GM13976 (cell line): ENCODE results near the gene CBFA2T2.
A peak's percentile ranks its signal among the peaks of the same experiment; 100 is the strongest.

Source experiments
- DNase-seq: peaks from one replicate; pipeline ENCODE4 v3.0.0; 2012; ENCODE audit warnings: low spot score
- in situ Hi-C: fragments of 300-500 bp; cut with MboI; formaldehyde crosslinking; loops from one replicate; pipeline ENCODE4 v1.12.0; 2022; ENCODE audit warnings: low sequenced_read_pairs, mixed read lengths, inconsistent platforms; ENCODE audit not compliant: unreplicated experiment
- TF ChIP-seq, protein P1 (sequence below): IDR thresholded peaks from 2 replicates; pipeline ENCODE4 v1.5.1; 2012; ENCODE audit warnings: borderline replicate concordance, mild to moderate bottlenecking; ENCODE audit not compliant: insufficient read depth; ENCODE audit errors: extremely low read depth, missing control alignments, control extremely low read depth

CBFA2T2 gene

DNA sequence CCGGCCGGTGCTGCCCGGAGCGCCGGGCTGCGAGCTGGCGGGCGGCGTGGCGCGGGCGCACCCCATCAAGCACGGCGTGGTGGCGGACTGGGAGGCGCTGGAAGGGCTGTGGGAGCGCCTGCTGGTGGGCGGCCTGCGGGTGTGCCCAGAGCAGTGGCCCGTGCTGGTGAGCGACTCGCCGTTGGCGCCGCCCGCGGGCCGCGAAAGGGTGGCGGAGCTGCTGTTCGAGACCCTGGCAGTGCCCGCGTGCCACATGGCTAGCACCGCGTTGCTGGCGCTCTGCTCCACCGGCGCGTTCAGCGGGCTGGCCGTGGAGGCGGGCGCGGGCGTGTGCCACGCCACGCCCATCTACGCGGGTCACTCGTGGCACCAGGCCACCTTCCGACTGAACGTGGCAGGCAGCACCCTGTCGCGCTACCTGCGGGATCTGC is 177.4 kb downstream of the CBFA2T2 start:
- DNase-seq = no peak
- TF ChIP-seq, protein P1, sequence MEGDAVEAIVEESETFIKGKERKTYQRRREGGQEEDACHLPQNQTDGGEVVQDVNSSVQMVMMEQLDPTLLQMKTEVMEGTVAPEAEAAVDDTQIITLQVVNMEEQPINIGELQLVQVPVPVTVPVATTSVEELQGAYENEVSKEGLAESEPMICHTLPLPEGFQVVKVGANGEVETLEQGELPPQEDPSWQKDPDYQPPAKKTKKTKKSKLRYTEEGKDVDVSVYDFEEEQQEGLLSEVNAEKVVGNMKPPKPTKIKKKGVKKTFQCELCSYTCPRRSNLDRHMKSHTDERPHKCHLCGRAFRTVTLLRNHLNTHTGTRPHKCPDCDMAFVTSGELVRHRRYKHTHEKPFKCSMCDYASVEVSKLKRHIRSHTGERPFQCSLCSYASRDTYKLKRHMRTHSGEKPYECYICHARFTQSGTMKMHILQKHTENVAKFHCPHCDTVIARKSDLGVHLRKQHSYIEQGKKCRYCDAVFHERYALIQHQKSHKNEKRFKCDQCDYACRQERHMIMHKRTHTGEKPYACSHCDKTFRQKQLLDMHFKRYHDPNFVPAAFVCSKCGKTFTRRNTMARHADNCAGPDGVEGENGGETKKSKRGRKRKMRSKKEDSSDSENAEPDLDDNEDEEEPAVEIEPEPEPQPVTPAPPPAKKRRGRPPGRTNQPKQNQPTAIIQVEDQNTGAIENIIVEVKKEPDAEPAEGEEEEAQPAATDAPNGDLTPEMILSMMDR = peak; percentile 13
- in situ Hi-C loops = loop anchor here (10.0 kb wide), 1 partner anchor 212 kb away; no protein-coding TSS in a partner anchor

DNA sequence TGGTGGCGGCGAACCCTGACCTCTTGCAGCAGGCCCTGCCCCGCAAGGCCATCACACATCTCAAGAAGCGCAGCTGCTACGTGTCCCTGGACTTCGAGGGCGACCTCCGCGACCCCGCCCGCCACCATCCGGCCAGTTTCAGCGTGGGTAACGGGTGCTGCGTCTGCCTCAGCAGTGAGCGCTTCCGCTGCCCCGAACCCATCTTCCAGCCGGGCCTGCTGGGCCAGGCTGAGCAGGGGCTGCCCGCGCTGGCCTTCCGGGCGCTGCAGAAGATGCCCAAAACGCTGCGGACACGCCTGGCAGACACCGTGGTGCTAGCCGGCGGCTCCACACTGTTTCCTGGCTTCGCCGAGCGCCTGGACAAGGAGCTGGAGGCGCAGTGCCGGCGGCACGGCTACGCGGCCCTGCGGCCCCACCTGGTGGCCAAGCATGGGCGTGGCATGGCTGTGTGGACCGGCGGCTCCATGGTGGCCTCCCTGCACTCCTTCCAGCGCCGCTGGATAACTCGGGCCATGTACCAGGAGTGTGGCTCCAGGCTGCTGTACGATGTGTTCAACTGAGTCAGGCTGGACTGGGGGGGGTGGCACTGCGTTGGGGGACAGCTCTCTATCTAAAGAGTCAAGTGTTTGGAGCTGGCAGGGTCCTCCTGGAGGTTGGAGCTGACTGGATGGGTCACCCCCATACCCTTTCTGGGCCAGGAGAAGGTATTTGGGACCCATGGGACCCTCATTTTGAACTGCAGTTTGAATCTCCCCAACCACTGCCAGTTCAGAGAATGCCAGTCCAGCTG is 178.0 kb downstream of the CBFA2T2 start:
- TF ChIP-seq, protein P1 = peak; percentile 98
- peak; percentile 87 for DNase-seq
- in situ Hi-C loops = loop anchor here (10.0 kb wide), 1 partner anchor 213 kb away; no protein-coding TSS in a partner anchor

DNA sequence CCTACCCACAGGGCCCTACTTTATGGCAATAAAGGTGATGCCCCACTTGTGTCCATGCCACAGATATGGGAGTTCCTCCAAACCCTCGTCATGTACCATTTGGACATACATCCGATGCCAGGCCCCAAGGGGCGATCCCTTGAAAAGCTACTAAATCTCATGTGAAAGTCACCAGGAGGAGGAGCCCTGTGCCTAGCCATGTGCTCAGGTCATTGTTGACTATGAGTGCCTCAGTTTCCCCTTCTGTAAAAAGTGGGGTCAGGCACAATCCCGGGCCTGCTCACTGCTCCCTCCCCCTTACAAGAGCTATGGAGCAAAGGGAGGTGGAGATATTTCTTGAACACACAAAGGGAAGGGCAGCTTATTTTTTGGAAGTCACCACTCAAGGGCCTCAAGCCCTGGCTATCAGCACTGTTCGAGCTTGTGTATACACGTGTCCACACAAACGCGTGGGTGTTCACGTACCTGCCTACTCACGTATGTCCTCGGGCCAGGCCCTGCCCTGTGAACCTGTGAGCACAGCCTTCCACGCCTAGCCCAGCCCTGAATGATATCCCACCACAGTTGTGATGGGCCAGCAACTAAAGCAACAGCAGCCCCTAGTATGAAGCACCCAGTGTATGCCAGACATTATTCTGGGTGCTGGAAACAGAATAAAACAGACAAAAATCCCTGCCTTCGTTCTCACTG is 178.7 kb downstream of the CBFA2T2 start:
- TF ChIP-seq, protein P1 = no peak
- in situ Hi-C loops = loop anchor here (10.0 kb wide), 1 partner anchor 214 kb away; no protein-coding TSS in a partner anchor
- DNase-seq = no peak

GRCh38 chr20:33669224-33669623 is 179.3 kb downstream of the CBFA2T2 start:
- TF ChIP-seq, protein P1 = no peak
- DNase-seq = no peak
- in situ Hi-C loops = loop anchor here (10.0 kb wide), 1 partner anchor 214 kb away; no protein-coding TSS in a partner anchor

GRCh38 chr20:33669873-33670640 is 180.2 kb downstream of the CBFA2T2 start:
- in situ Hi-C loops = loop anchor here (10.0 kb wide), 1 partner anchor 215 kb away; no protein-coding TSS in a partner anchor
- TF ChIP-seq, protein P1 = no peak

DNA sequence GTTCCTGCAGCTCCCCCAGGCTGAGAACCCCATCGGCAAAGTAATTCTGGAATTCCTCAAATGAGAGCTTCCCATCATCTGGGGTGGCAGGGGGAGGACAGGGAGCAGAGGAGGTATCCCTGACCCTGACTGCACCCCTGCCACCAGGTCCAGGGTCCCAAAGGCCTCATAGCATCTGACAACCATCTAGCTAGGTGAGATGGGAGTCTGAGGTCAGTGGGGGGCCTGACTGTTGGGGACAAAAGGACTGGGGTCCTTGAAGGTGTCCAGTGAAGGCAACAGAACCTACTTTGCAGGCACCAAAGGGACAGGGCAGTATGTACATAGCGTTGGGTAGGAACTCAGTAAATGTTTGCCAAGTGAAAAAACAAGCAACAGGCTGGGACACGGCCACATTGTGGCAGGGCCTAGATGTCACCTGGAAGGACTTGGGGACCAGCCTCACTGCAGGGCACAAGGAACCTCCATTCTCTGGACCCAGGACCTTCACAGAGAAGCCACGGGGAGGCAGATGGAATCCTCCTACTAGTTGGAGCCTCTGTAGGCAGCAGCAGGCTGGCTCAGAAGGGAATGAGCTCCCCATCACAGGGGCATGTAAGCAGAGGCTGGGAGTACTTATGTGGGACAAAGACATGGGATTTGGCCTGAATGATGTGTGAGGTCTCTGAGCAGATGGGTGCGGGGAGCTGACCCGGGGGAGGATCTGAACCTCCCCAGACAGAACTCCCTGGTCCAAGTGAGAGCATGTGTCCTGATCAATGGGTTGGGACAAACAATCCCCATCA is 181.0 kb downstream of the CBFA2T2 start:
- DNase-seq = no peak
- TF ChIP-seq, protein P1 = no peak
- in situ Hi-C loops = no loop called here

More at GRCh38 chr20:33669873-33670640, 180.2 kb downstream of the CBFA2T2 start:
- no peak for DNase-seq
